A549 (cell line): Measurements from ENCODE around the gene KRT17. TPM values are rescaled to one million over a fixed set of nuclear protein-coding genes. Genes with fewer than 3 reads are reported as not detected.

ENCODE experiments used
- ATAC-seq, 2 experiments: fragments of 200-7000 bp in 1 of 2; fragments of >200 bp in 1 of 2; cut with Nextera tagmentation in 1 of 2; cut with Tn5 transposase in 1 of 2; 3 replicates each; pipeline versions ENCODE4 v1.8.0 to v1.9.1; 2018 to 2020; ENCODE audit warnings: mild to moderate bottlenecking in 1 of 2, moderate library complexity in 1 of 2
- CTCF ChIA-PET: fragments of 300-600 bp; sonication (Branson Sonifier 250); formaldehyde crosslinking; extraction: SDS; loops from one replicate; lab custom pipeline; 2021; ENCODE audit warnings: antibody characterized with exemption, inconsistent platforms; lab: Yijun Ruan, JAX
- POLR2A ChIA-PET: fragments of 350-600 bp; formaldehyde crosslinking; extraction: SDS; loops from one replicate; lab custom pipeline; 2021; ENCODE audit warnings: antibody characterized with exemption, inconsistent platforms; lab: Yijun Ruan, JAX
- DNase-seq, 2 experiments: peaks; one replicate each; pipeline versions ENCODE4 v3.0.0 to v3.0.0-alpha.2; 2011 to 2016; ENCODE audit warnings: low read depth in 1 of 2, low spot score in 1 of 2
- FAIRE-seq: peaks from 2 replicates; lab custom pipeline; 2011; peaks lifted over from hg19 to GRCh38; lab: Jason Lieb, UNC
- H3K27ac ChIP-seq, 2 experiments: fragments of >200 bp; sonication (Bioruptor Twin); formaldehyde crosslinking; 3 replicates each; pipeline ENCODE4 v1.5.1; 2016 to 2017
- H3K4me1 ChIP-seq: fragments of >200 bp; sonication (Bioruptor Twin); formaldehyde crosslinking; 3 replicates; pipeline ENCODE4 v1.6.1; 2016
- H3K4me2 ChIP-seq: fragments of >200 bp; sonication (Bioruptor Twin); formaldehyde crosslinking; 3 replicates; pipeline ENCODE4 v1.6.1; 2016
- H3K4me3 ChIP-seq: fragments of >200 bp; sonication (Bioruptor Twin); formaldehyde crosslinking; 3 replicates; pipeline ENCODE4 v1.5.1; 2016
- H3K9me3 ChIP-seq: fragments of >200 bp; sonication (Bioruptor Twin); formaldehyde crosslinking; 3 replicates; pipeline ENCODE4 v1.6.1; 2016
- BCL3 ChIP-seq: fragments of >200 bp; sonication (Bioruptor Twin); formaldehyde crosslinking; IDR thresholded peaks from 3 replicates; pipeline ENCODE4 v1.6.1; 2016
- BHLHE40 ChIP-seq: IDR thresholded peaks from 2 replicates; pipeline ENCODE4 v1.6.1; 2012; ENCODE audit warnings: low read depth, low read length, inconsistent platforms
- CBX2 ChIP-seq: fragments of 200-600 bp; sonication (generic); IDR thresholded peaks from 2 replicates; pipeline ENCODE4 v1.6.1; 2016; ENCODE audit warnings: low read depth, mild to moderate bottlenecking, borderline replicate concordance
- CBX8 ChIP-seq: fragments of 200-600 bp; sonication (generic); IDR thresholded peaks from 2 replicates; pipeline ENCODE4 v1.6.1; 2016
- CEBPB ChIP-seq, 2 experiments: fragments of >200 bp in 1 of 2; sonication (Bioruptor Twin) in 1 of 2; formaldehyde crosslinking in 1 of 2; IDR thresholded peaks; 2 replicates each; pipeline ENCODE4 v1.6.1; 2012 to 2016
- EHF ChIP-seq: fragments of 250-450 bp; sonication (Bioruptor Pico); IDR thresholded peaks from 2 replicates; pipeline ENCODE4 v1.5.0; 2020; ENCODE audit warnings: mild to moderate bottlenecking
- FOSL2 ChIP-seq, 2 experiments: fragments of 450-650 bp in 1 of 2; fragments of >200 bp in 1 of 2; sonication (Bioruptor Twin) in 1 of 2; formaldehyde crosslinking; IDR thresholded peaks; 2 replicates each; pipeline versions ENCODE4 v1.5.0 to v1.6.1; 2016 to 2020; ENCODE audit warnings: mild to moderate bottlenecking in 1 of 2, moderate library complexity in 1 of 2
- FOXS1 ChIP-seq: fragments of 250-450 bp; sonication (Bioruptor Pico); IDR thresholded peaks from 2 replicates; pipeline ENCODE4 v1.5.0; 2020; ENCODE audit warnings: mild to moderate bottlenecking, moderate library complexity
- HDAC2 ChIP-seq: fragments of 200-600 bp; sonication (generic); IDR thresholded peaks from 2 replicates; pipeline ENCODE4 v1.6.1; 2016
- HMGXB4 ChIP-seq: fragments of 250-450 bp; sonication (Bioruptor Pico); IDR thresholded peaks from 2 replicates; pipeline ENCODE4 v1.5.0; 2021; ENCODE audit warnings: mild to moderate bottlenecking, moderate library complexity, borderline replicate concordance
- HOXB13 ChIP-seq: fragments of 250-450 bp; sonication (Bioruptor Pico); IDR thresholded peaks from 2 replicates; pipeline ENCODE4 v1.5.0; 2020; ENCODE audit warnings: low read depth, mild to moderate bottlenecking, moderate library complexity
- JUNB ChIP-seq: fragments of >200 bp; sonication (Bioruptor Twin); formaldehyde crosslinking; IDR thresholded peaks from 2 replicates; pipeline ENCODE4 v1.6.1; 2016
- MAX ChIP-seq: IDR thresholded peaks from 2 replicates; pipeline ENCODE4 v1.6.1; 2012
- MAZ ChIP-seq: fragments of 150-350 bp; IDR thresholded peaks from 2 replicates; pipeline ENCODE4 v1.6.1; 2014; ENCODE audit warnings: antibody characterized with exemption, low read depth, low read length, borderline replicate concordance
- MYC ChIP-seq: IDR thresholded peaks from 2 replicates; pipeline ENCODE4 v1.6.1; 2012; ENCODE audit warnings: mild to moderate bottlenecking, inconsistent platforms, low read length, improper control_type of control experiment, borderline replicate concordance
- NR3C1 ChIP-seq: fragments of >200 bp; sonication (Bioruptor Twin); formaldehyde crosslinking; IDR thresholded peaks from 3 replicates; pipeline ENCODE4 v1.6.1; 2017
- PBX3 ChIP-seq: IDR thresholded peaks from 2 replicates; pipeline ENCODE4 v1.6.1; 2012
- RCOR1 ChIP-seq: fragments of 150-350 bp; IDR thresholded peaks from 2 replicates; pipeline ENCODE4 v1.6.1; 2014; ENCODE audit warnings: antibody characterized with exemption, low read length, low read depth
- USF2 ChIP-seq: fragments of 450-650 bp; IDR thresholded peaks from 2 replicates; pipeline ENCODE4 v1.6.1; 2014; ENCODE audit warnings: antibody characterized with exemption
- ZFP36 ChIP-seq: fragments of 450-650 bp; IDR thresholded peaks from 2 replicates; pipeline ENCODE4 v1.6.1; 2014; ENCODE audit warnings: borderline replicate concordance; ENCODE audit not compliant: partially characterized antibody
- ZSCAN20 ChIP-seq: fragments of 250-450 bp; sonication (Bioruptor Pico); IDR thresholded peaks from 2 replicates; pipeline ENCODE4 v1.8.0; 2022; ENCODE audit warnings: mild to moderate bottlenecking, moderate library complexity
- WGBS: methylation state at CpG from one replicate; pipeline ENCODE4 v1.1.6; 2017; ENCODE audit errors: missing lambda C conversion rate; 5-methylcytosine and 5-hydroxymethylcytosine counted together
- polyA plus RNA-seq, 4 experiments: library from polyadenylated mRNA; depleted of rRNA in 3 of 4; stranded (reverse); fragments of >200 nt; fragmentation: RNase III in 1 of 4; extraction: RNeasy Plus Mini Kit Qiagen cat#74134 plus additional on column Dnase treatment in 1 of 4; gene quantifications; 2 replicates in 3 of 4; 3 replicates in 1 of 4; pipeline ENCODE4 v1.2.3, GENCODE V29; 2011 to 2017

KRT17 gene
- polyA plus RNA-seq, 2 of the 4 experiments (the other 2 are of a cell fraction) = 0.43 to 1.2 TPM

- no peak overlapping the region for H3K4me3 ChIP-seq
- TF ChIP-seq NR3C1 (no peak), RCOR1 (no peak)
- no peak overlapping the region for H3K27ac ChIP-seq
- no peaks in the 10 kb centered on the region for H3K4me1 ChIP-seq
- WGBS = 81% methylated on average over 15 of the region's 15 CpGs
- ATAC-seq = no peak
- no peak for FAIRE-seq
- no peaks in the 10 kb centered on the region for H3K9me3 ChIP-seq
- ChIA-PET CTCF (interaction anchor here (4.6 to 9.5 kb wide), 2 partner anchors 17 to 83 kb away, joined by 22 to 56 read pairs; no protein-coding TSS in a partner anchor), POLR2A (no interaction called here)
- no peak overlapping the region for H3K4me2 ChIP-seq
- DNase-seq = no peak
These were observed 7.5 kb upstream of the KRT17 start for GRCh38 chr17:41631898-41632285.

GRCh38 chr17:41631025-41631897 lies 6.9 kb upstream of the KRT17 start:
- ChIA-PET POLR2A (no interaction called here), CTCF (interaction anchor here (0.7 to 9.5 kb wide), 4 partner anchors 10 to 82 kb away, joined by 3 to 56 read pairs (median 12); no protein-coding TSS in a partner anchor)
- 80% methylated on average over 7 of the region's 8 CpGs for WGBS
- H3K4me3 ChIP-seq = no peak overlapping the region
- FAIRE-seq (no peak), ATAC-seq (no peak), DNase-seq (no peak)
- no peak overlapping the region for H3K4me2 ChIP-seq
- no peaks in the 10 kb centered on the region for H3K4me1 ChIP-seq
- no peak for TF ChIP-seq HMGXB4 (CRISPR knock-in tag)
- peak; percentile 66 for TF ChIP-seq ZFP36
- no peak for TF ChIP-seq BHLHE40
- no peak for TF ChIP-seq USF2
- H3K27ac ChIP-seq = no peak overlapping the region
- H3K9me3 ChIP-seq = no peaks in the 10 kb centered on the region

- H3K9me3 ChIP-seq = no peaks in the 10 kb centered on the region
- 69% methylated on average over 13 of the region's 13 CpGs for WGBS
- ChIA-PET POLR2A (no interaction called here), CTCF (interaction anchor here (0.6 to 9.5 kb wide), 7 partner anchors 18 to 1402 kb away, joined by 3 to 56 read pairs (median 4); no protein-coding TSS in a partner anchor)
- no peak overlapping the region for H3K4me2 ChIP-seq
- H3K4me3 ChIP-seq = no peak overlapping the region
- no peak for ATAC-seq
- H3K4me1 ChIP-seq = 0 out of 3 replicates have a peak, but pooled peaks cover 2% of the 10 kb centered on the region
- no peak overlapping the region for H3K27ac ChIP-seq
- FAIRE-seq = no peak
- no peak for DNase-seq
- TF ChIP-seq CEBPB (IDR thresholded peaks at IDR 0.05) (no peak), RCOR1 (no peak), FOSL2 (IDR thresholded peaks at IDR 0.05) (no peak), FOSL2 (CRISPR knock-in tag; IDR thresholded peaks at IDR 0.05) (no peak), JUNB (no peak), CBX8 (no peak), PBX3 (no peak), HDAC2 (no peak), BCL3 (no peak), ZSCAN20 (CRISPR knock-in tag) (no peak), CBX2 (no peak), HOXB13 (no peak), EHF (CRISPR knock-in tag) (no peak), MAZ (no peak), BHLHE40 (no peak), MYC (no peak), FOXS1 (CRISPR knock-in tag) (no peak), MAX (no peak), USF2 (no peak)
These were observed 5.7 kb upstream of the KRT17 start for GRCh38 chr17:41629826-41630670.
